Keratinocyte (primary cell): ENCODE measurements around the gene SCCPDH. TPM values are rescaled to one million over a fixed set of nuclear protein-coding genes. Genes with fewer than 3 reads are reported as not detected.

Experiments used
- DNase-seq: peaks from one replicate; pipeline ENCODE4 v3.0.0-alpha.2; 2011; ENCODE audit warnings: low read depth, missing footprints, low spot score
- FAIRE-seq: peaks from 2 replicates; lab custom pipeline; 2011; peaks lifted over from hg19 to GRCh38; lab: Jason Lieb, UNC
- H2AFZ ChIP-seq: 2 replicates; pipeline ENCODE4 v1.6.0; 2012; ENCODE audit warnings: low read length, control low read depth, inconsistent platforms; ENCODE audit not compliant: control insufficient read depth
- H3K27ac ChIP-seq: 2 replicates; pipeline ENCODE4 v1.5.1; 2011; ENCODE audit warnings: low read length; ENCODE audit not compliant: control insufficient read depth, insufficient read depth
- H3K27me3 ChIP-seq: 3 replicates; pipeline ENCODE4 v1.6.0; 2011; ENCODE audit warnings: low read length; ENCODE audit not compliant: control insufficient read depth, insufficient read depth; ENCODE audit errors: extremely low read depth
- H3K36me3 ChIP-seq, 2 experiments: 2 replicates in 1 of 2; 3 replicates in 1 of 2; pipeline ENCODE4 v1.5.1; 2011; ENCODE audit warnings: low read length in 2 of 2, mild to moderate bottlenecking in 1 of 2; ENCODE audit not compliant: control insufficient read depth in 2 of 2, insufficient read depth in 2 of 2; ENCODE audit errors: extremely low read depth in 1 of 2
- H3K4me1 ChIP-seq: 3 replicates; pipeline ENCODE4 v1.5.1; 2011; ENCODE audit warnings: low read length; ENCODE audit not compliant: control insufficient read depth, insufficient read depth; ENCODE audit errors: extremely low read depth
- H3K4me2 ChIP-seq: 3 replicates; pipeline ENCODE4 v1.6.0; 2011; ENCODE audit warnings: low read depth, low read length; ENCODE audit not compliant: control insufficient read depth, insufficient read depth; ENCODE audit errors: extremely low read depth
- H3K4me3 ChIP-seq, 3 experiments: fragments of 200-600 bp in 1 of 3; sonication (generic) in 1 of 3; 2 replicates in 2 of 3; 3 replicates in 1 of 3; pipeline ENCODE4 v1.5.1; 2011 to 2016; ENCODE audit warnings: low read length in 3 of 3, mild to moderate bottlenecking in 3 of 3, control low read depth in 2 of 3, inconsistent platforms in 1 of 3, low read depth in 1 of 3, mixed read lengths in 1 of 3, mixed run types in 1 of 3, moderate library complexity in 1 of 3; ENCODE audit not compliant: control insufficient read depth in 2 of 3, insufficient read depth in 2 of 3; ENCODE audit errors: extremely low read depth in 1 of 3
- H3K79me2 ChIP-seq: 2 replicates; pipeline ENCODE4 v1.6.0; 2012; ENCODE audit warnings: low read length; ENCODE audit not compliant: control insufficient read depth, insufficient read depth
- H3K9ac ChIP-seq: 3 replicates; pipeline ENCODE4 v1.6.0; 2011; ENCODE audit warnings: low read length; ENCODE audit not compliant: control insufficient read depth, insufficient read depth; ENCODE audit errors: extremely low read depth
- H3K9me1 ChIP-seq: 3 replicates; pipeline ENCODE4 v1.6.0; 2011; ENCODE audit warnings: low read length; ENCODE audit not compliant: control insufficient read depth, insufficient read depth; ENCODE audit errors: extremely low read depth
- H3K9me3 ChIP-seq: 2 replicates; pipeline ENCODE4 v1.5.1; 2012; ENCODE audit warnings: low read depth, low read length; ENCODE audit not compliant: control insufficient read depth
- H4K20me1 ChIP-seq: 3 replicates; pipeline ENCODE4 v1.6.0; 2011; ENCODE audit warnings: low read length; ENCODE audit not compliant: control insufficient read depth, insufficient read depth; ENCODE audit errors: extremely low read depth
- EZH2 ChIP-seq: IDR thresholded peaks from one replicate; pipeline ENCODE4 v1.6.1; 2012; ENCODE audit warnings: inconsistent platforms, mild to moderate bottlenecking, low read length, moderate library complexity
- dilution Hi-C: fragments of 300-500 bp; cut with MboI; formaldehyde crosslinking; loops from one replicate; pipeline ENCODE4 v1.7.0; 2020; ENCODE audit warnings: low sequenced_read_pairs; ENCODE audit not compliant: extremely low pct_ligation_motif_present
- polyA plus RNA-seq, 5 experiments: library from polyadenylated mRNA; depleted of rRNA in 3 of 5; stranded (reverse) in 3 of 5; stranded (forward) in 1 of 5; unstranded in 1 of 5; fragments of >200 nt; gene quantifications; 1 replicate in 1 of 5; 2 replicates in 3 of 5; 3 replicates in 1 of 5; pipeline versions ENCODE4 v1.2.1 to v1.2.3, GENCODE V29; 2011 to 2012; ENCODE audit warnings: missing spikeins in 2 of 5, low read depth in 1 of 5, low replicate concordance in 1 of 5
- TF ChIP-seq, protein P1 (sequence below), 3 experiments: IDR thresholded peaks in 1 of 3; conservative IDR thresholded peaks in 1 of 3; optimal IDR thresholded peaks in 1 of 3; 2 replicates in 2 of 3; 3 replicates in 1 of 3; pipeline versions ENCODE3 to v1.5.1; 2011; ENCODE audit warnings: low read length in 3 of 3, mild to moderate bottlenecking in 3 of 3, moderate library complexity in 2 of 3, control low read depth in 1 of 3, inconsistent platforms in 1 of 3; ENCODE audit not compliant: insufficient read depth in 2 of 3; ENCODE audit errors: extremely low read depth in 1 of 3

SCCPDH gene
- polyA plus RNA-seq, 1 donor (not counting 4 experiments of a cell fraction or from before 2014, with no cell fraction given), result 4.3 TPM

DNA sequence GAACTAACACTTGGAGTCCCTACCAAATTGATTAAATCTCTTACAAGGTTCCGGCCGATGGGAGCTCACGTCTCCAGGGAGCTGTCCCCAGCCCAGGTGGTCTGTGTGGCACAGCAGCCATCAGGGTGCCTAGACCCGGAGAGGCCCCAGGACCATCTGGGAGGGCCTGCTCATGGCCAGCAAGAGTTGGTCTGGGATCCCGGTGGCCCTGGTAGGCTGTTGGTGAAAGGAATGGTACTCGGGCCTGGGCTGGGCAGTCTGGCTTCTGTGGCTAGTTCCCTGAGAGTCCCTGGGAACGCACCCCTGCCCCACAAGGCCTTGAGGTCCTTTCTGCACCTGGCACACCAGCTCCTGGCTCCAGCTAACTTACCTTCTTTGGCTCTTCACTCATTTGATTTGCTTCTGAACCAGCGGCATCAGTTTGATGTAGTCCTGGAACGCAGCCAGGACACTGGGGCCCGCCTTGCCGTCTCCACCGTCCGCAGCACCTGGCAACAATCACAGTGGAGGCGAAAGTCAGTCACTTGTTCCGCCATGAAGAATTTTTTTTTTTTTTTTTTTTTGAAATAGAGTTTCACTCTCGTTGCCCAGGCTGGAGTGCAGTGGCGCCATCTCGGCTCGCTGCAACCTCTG lies 62.5 kb downstream of the SCCPDH start:
- H2AFZ ChIP-seq, result no peak overlapping the region
- no peaks in the 10 kb centered on the region for H3K27me3 ChIP-seq
- H3K4me3 ChIP-seq, result no peak overlapping the region
- no peaks in the 10 kb centered on the region for H3K4me1 ChIP-seq
- peaks cover 5% of the 10 kb centered on the region for H3K9me3 ChIP-seq
- no peak overlapping the region for H3K27ac ChIP-seq
- no peaks in the 10 kb centered on the region for H3K79me2 ChIP-seq
- no peak overlapping the region for H3K9ac ChIP-seq
- FAIRE-seq, result no peak
- TF ChIP-seq EZH2, result no peak
- TF ChIP-seq, protein P1, sequence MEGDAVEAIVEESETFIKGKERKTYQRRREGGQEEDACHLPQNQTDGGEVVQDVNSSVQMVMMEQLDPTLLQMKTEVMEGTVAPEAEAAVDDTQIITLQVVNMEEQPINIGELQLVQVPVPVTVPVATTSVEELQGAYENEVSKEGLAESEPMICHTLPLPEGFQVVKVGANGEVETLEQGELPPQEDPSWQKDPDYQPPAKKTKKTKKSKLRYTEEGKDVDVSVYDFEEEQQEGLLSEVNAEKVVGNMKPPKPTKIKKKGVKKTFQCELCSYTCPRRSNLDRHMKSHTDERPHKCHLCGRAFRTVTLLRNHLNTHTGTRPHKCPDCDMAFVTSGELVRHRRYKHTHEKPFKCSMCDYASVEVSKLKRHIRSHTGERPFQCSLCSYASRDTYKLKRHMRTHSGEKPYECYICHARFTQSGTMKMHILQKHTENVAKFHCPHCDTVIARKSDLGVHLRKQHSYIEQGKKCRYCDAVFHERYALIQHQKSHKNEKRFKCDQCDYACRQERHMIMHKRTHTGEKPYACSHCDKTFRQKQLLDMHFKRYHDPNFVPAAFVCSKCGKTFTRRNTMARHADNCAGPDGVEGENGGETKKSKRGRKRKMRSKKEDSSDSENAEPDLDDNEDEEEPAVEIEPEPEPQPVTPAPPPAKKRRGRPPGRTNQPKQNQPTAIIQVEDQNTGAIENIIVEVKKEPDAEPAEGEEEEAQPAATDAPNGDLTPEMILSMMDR (optimal IDR thresholded peaks at IDR 0.05 in 1 of 3, IDR thresholded peaks at IDR 0.05 in 1 of 3, conservative IDR thresholded peaks at IDR 0.05 in 1 of 3; ENCODE audit: extremely low read depth in 1 of 3, insufficient read depth in 2 of 3, low read length in 3 of 3), result no peak
- H4K20me1 ChIP-seq, result no peaks in the 10 kb centered on the region
- no peaks in the 10 kb centered on the region for H3K36me3 ChIP-seq
- H3K9me1 ChIP-seq, result no peaks in the 10 kb centered on the region
- H3K4me2 ChIP-seq, result no peak overlapping the region
- DNase-seq, result no peak
- dilution Hi-C loops, result no loop called here

DNA sequence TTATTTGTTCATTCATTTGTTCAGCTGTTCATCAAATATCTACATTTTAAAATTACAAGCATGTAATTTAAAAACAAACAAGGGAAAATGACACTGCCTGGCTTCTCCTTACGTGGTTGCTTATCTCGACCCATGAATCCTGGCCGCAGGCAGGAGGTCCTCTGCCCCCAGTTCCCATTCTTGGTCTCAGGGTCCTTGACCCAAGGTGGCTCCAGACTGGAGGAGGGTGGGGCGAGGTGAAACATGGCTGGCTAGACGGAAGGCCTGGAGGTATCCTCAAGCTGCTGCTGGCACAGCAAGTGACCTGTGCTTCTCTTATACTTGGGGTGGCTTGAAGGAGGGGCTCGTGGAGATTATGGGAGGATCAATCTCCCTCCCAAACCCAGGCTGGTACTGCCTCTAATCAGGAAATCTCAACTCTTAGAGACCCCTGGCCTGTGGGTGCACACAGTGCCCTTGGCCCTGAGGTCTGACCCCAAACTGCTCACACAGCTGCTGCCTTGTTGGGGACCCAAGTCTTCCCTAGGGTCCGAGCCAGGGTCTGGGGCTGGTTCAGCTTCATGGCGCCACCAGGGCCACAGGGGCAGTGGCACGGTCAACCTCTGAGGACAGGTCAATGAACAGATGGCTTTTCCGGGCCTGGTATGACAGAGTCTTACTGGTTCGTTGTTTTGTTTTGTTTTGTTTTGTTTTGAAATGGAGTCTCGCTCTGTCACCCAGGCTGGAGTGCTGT lies 63.7 kb downstream of the SCCPDH start:
- dilution Hi-C loops, result no loop called here
- peaks cover 5% of the 10 kb centered on the region for H3K9me3 ChIP-seq
- H3K9ac ChIP-seq, result no peak overlapping the region
- FAIRE-seq (no peak), DNase-seq (no peak)
- H3K4me2 ChIP-seq, result no peak overlapping the region
- no peak overlapping the region for H2AFZ ChIP-seq
- no peaks in the 10 kb centered on the region for H4K20me1 ChIP-seq
- no peaks in the 10 kb centered on the region for H3K79me2 ChIP-seq
- no peaks in the 10 kb centered on the region for H3K27me3 ChIP-seq
- no peaks in the 10 kb centered on the region for H3K4me1 ChIP-seq
- TF ChIP-seq, protein P1 (optimal IDR thresholded peaks at IDR 0.05 in 1 of 3, IDR thresholded peaks at IDR 0.05 in 1 of 3, conservative IDR thresholded peaks at IDR 0.05 in 1 of 3; ENCODE audit: extremely low read depth in 1 of 3, insufficient read depth in 2 of 3, low read length in 3 of 3), result no peak
- no peak for TF ChIP-seq EZH2
- H3K27ac ChIP-seq, result no peak overlapping the region
- H3K36me3 ChIP-seq, result no peaks in the 10 kb centered on the region
- no peak overlapping the region for H3K4me3 ChIP-seq
- H3K9me1 ChIP-seq, result no peaks in the 10 kb centered on the region
